IMR-90 (cell line): Measurements from ENCODE around the gene PTPN22. TPM values are rescaled to one million over a fixed set of nuclear protein-coding genes. Genes with fewer than 3 reads are reported as not detected.

Experiments
- ATAC-seq: fragments of 200-7000 bp; cut with Tn5 transposase; 2 replicates; pipeline ENCODE4 v1.9.1; 2020; ENCODE audit warnings: low read depth, mild to moderate bottlenecking, moderate library complexity
- BruUV-seq: library from RNA; stranded (reverse); fragments of 400-500 nt; replicated peaks from 2 replicates; lab custom pipeline; 2021; lab: Mats Ljungman, UMichigan
- CTCF ChIA-PET: fragments of 300-600 bp; formaldehyde crosslinking; extraction: SDS; loops from one replicate; lab custom pipeline; 2021; ENCODE audit warnings: antibody characterized with exemption; lab: Yijun Ruan, JAX
- POLR2A ChIA-PET: fragments of 300-600 bp; sonication (Branson Sonifier 250); formaldehyde crosslinking; loops from one replicate; lab custom pipeline; 2022; ENCODE audit warnings: antibody characterized with exemption; ENCODE audit not compliant: unreplicated experiment; lab: Charles Lee
- DNase-seq: peaks from one replicate; pipeline ENCODE4 v3.0.0; 2013
- H2AFZ ChIP-seq: replicated peaks from 2 replicates; pipeline ENCODE3; 2013; ENCODE audit warnings: low read length, mild to moderate bottlenecking; ENCODE audit not compliant: poor library complexity
- H2AK5ac ChIP-seq: 2 replicates; pipeline ENCODE4 v1.6.1; 2013; ENCODE audit warnings: low read depth, low read length, inconsistent platforms
- H2AK9ac ChIP-seq: replicated peaks from 2 replicates; pipeline ENCODE3; 2013; ENCODE audit warnings: mild to moderate bottlenecking, low read depth, low read length, moderate library complexity; ENCODE audit not compliant: poor library complexity
- H2BK120ac ChIP-seq: 2 replicates; pipeline ENCODE4 v1.6.1; 2013; ENCODE audit warnings: low read depth, low read length, inconsistent platforms
- H2BK15ac ChIP-seq: 3 replicates; pipeline ENCODE4 v1.6.1; 2013; ENCODE audit warnings: low read depth, low read length, inconsistent platforms
- H2BK20ac ChIP-seq: 2 replicates; pipeline ENCODE4 v1.6.1; 2013; ENCODE audit warnings: low read depth, mild to moderate bottlenecking, inconsistent platforms, low read length, moderate library complexity
- H2BK5ac ChIP-seq: 2 replicates; pipeline ENCODE4 v1.6.1; 2013; ENCODE audit warnings: mild to moderate bottlenecking, low read depth, low read length, inconsistent platforms; ENCODE audit not compliant: poor library complexity, severe bottlenecking
- H3K14ac ChIP-seq: replicated peaks from 2 replicates; pipeline ENCODE4 v1.6.1; 2013; ENCODE audit warnings: low read depth, low read length, inconsistent platforms
- H3K18ac ChIP-seq: 2 replicates; pipeline ENCODE4 v1.6.1; 2013; ENCODE audit warnings: low read depth, low read length, control low read depth
- H3K23ac ChIP-seq: 2 replicates; pipeline ENCODE4 v1.6.1; 2013; ENCODE audit warnings: low read depth, low read length, inconsistent platforms
- H3K27ac ChIP-seq: 2 replicates; pipeline ENCODE4 v1.5.1; 2013; ENCODE audit warnings: mild to moderate bottlenecking, control low read depth, low read length; ENCODE audit not compliant: insufficient read depth
- H3K27me3 ChIP-seq: 2 replicates; pipeline ENCODE4 v1.6.1; 2013; ENCODE audit warnings: low read length; ENCODE audit not compliant: control insufficient read depth, insufficient read depth
- H3K36me3 ChIP-seq: 2 replicates; pipeline ENCODE4 v1.6.1; 2013; ENCODE audit warnings: low read length, mixed read lengths; ENCODE audit not compliant: control insufficient read depth, insufficient read depth
- H3K4ac ChIP-seq: 2 replicates; pipeline ENCODE4 v1.6.1; 2013; ENCODE audit warnings: low read depth, low read length, inconsistent platforms
- H3K4me1 ChIP-seq: 2 replicates; pipeline ENCODE4 v1.6.1; 2013; ENCODE audit warnings: low read length, mixed read lengths; ENCODE audit not compliant: control insufficient read depth, insufficient read depth
- H3K4me2 ChIP-seq: 2 replicates; pipeline ENCODE4 v1.6.1; 2013; ENCODE audit warnings: low read depth, mild to moderate bottlenecking, control low read depth, low read length, moderate library complexity
- H3K4me3 ChIP-seq: 2 replicates; pipeline ENCODE4 v1.5.1; 2013; ENCODE audit warnings: low read depth, mild to moderate bottlenecking, control low read depth, low read length, moderate library complexity; ENCODE audit not compliant: insufficient read depth
- H3K56ac ChIP-seq: 2 replicates; pipeline ENCODE4 v1.6.1; 2013; ENCODE audit warnings: low read length, inconsistent platforms; ENCODE audit not compliant: insufficient read depth; ENCODE audit errors: extremely low read depth
- H3K79me1 ChIP-seq, 2 experiments: 2 replicates each; pipeline ENCODE4 v1.6.1; 2013; ENCODE audit warnings: low read length in 2 of 2, inconsistent platforms in 1 of 2, low read depth in 1 of 2
- H3K9ac ChIP-seq: 2 replicates; pipeline ENCODE4 v1.6.1; 2013; ENCODE audit warnings: low read depth, low read length, control low read depth
- H3K9me1 ChIP-seq: 2 replicates; pipeline ENCODE4 v1.6.1; 2013; ENCODE audit warnings: low read length, inconsistent platforms; ENCODE audit not compliant: insufficient read depth
- H3K9me3 ChIP-seq: 2 replicates; pipeline ENCODE4 v1.6.1; 2013; ENCODE audit warnings: low read length; ENCODE audit not compliant: control insufficient read depth, insufficient read depth
- H4K20me1 ChIP-seq: 2 replicates; pipeline ENCODE4 v1.6.1; 2013; ENCODE audit warnings: low read length, inconsistent platforms; ENCODE audit not compliant: insufficient read depth
- H4K5ac ChIP-seq: 2 replicates; pipeline ENCODE4 v1.6.1; 2013; ENCODE audit warnings: mild to moderate bottlenecking, low read depth, low read length, control low read depth
- H4K8ac ChIP-seq, 2 experiments: 2 replicates each; pipeline ENCODE4 v1.6.1; 2013; ENCODE audit warnings: low read depth in 2 of 2, low read length in 2 of 2, control low read depth in 1 of 2, inconsistent platforms in 1 of 2
- H4K91ac ChIP-seq: 2 replicates; pipeline ENCODE4 v1.6.1; 2013; ENCODE audit warnings: low read depth, low read length, inconsistent platforms; ENCODE audit not compliant: insufficient read depth
- BHLHE40 ChIP-seq: fragments of 150-350 bp; IDR thresholded peaks from 2 replicates; pipeline ENCODE4 v1.6.1; 2016; ENCODE audit warnings: mild to moderate bottlenecking, low read depth, low read length
- CEBPB ChIP-seq: IDR thresholded peaks from 2 replicates; pipeline ENCODE4 v1.6.1; 2012; ENCODE audit warnings: low read depth, low read length, improper control_type of control experiment
- CHD1 ChIP-seq: IDR thresholded peaks from 2 replicates; pipeline ENCODE4 v1.6.1; 2012; ENCODE audit warnings: low read depth, low read length, improper control_type of control experiment
- CTCF ChIP-seq: conservative IDR thresholded peaks from 2 replicates; pipeline ENCODE4 v1.5.1; 2012; ENCODE audit warnings: mild to moderate bottlenecking, low read depth, low read length, improper control_type of control experiment
- ELK1 ChIP-seq: fragments of 150-350 bp; IDR thresholded peaks from 2 replicates; pipeline ENCODE4 v1.6.1; 2016; ENCODE audit warnings: low read depth, mild to moderate bottlenecking, low read length, moderate library complexity, borderline replicate concordance
- MAFK ChIP-seq: IDR thresholded peaks from 2 replicates; pipeline ENCODE4 v1.6.1; 2012; ENCODE audit warnings: low read depth, low read length, improper control_type of control experiment
- MAZ ChIP-seq: IDR thresholded peaks from 2 replicates; pipeline ENCODE4 v1.6.1; 2012; ENCODE audit warnings: low read depth, mild to moderate bottlenecking, low read length, improper control_type of control experiment, moderate library complexity, borderline replicate concordance
- MXI1 ChIP-seq: IDR thresholded peaks from 2 replicates; pipeline ENCODE4 v1.6.1; 2012; ENCODE audit warnings: low read depth, mild to moderate bottlenecking, low read length, moderate library complexity, borderline replicate concordance
- NFE2L2 ChIP-seq: fragments of 150-350 bp; IDR thresholded peaks from 2 replicates; pipeline ENCODE4 v1.6.1; 2016; ENCODE audit warnings: low read depth, mild to moderate bottlenecking, low read length
- POLR2A ChIP-seq: IDR thresholded peaks from 2 replicates; pipeline ENCODE4 v1.6.1; 2012; ENCODE audit warnings: mild to moderate bottlenecking, low read depth, low read length
- RAD21 ChIP-seq: IDR thresholded peaks from 2 replicates; pipeline ENCODE4 v1.6.1; 2012; ENCODE audit warnings: low read length, improper control_type of control experiment
- RCOR1 ChIP-seq: IDR thresholded peaks from 2 replicates; pipeline ENCODE4 v1.6.1; 2012; ENCODE audit warnings: mild to moderate bottlenecking, low read length, improper control_type of control experiment; ENCODE audit not compliant: insufficient replicate concordance
- RFX5 ChIP-seq: IDR thresholded peaks from 2 replicates; pipeline ENCODE4 v1.8.0; 2012; ENCODE audit warnings: low read depth, mild to moderate bottlenecking, low read length, moderate library complexity
- SMC3 ChIP-seq: fragments of 150-350 bp; IDR thresholded peaks from 2 replicates; pipeline ENCODE4 v1.6.1; 2016; ENCODE audit warnings: low read depth, mild to moderate bottlenecking, antibody characterized with exemption, low read length, moderate library complexity
- WGBS, 2 experiments: methylation state at CpG; one replicate each; pipeline versions ENCODE4 v1.1.5 to v1.1.7; 2013; ENCODE audit warnings: missing lambda C conversion rate in 2 of 2; ENCODE audit not compliant: insufficient read length in 1 of 2; ENCODE audit errors: extremely low coverage in 2 of 2; 5-methylcytosine and 5-hydroxymethylcytosine counted together
- dilution Hi-C: fragments of 300-500 bp; cut with HindIII; formaldehyde crosslinking; loops from one replicate; pipeline ENCODE4 v1.14.3; 2018; ENCODE audit warnings: low sequenced_read_pairs; ENCODE audit not compliant: unreplicated experiment
- in situ Hi-C: fragments of 300-500 bp; cut with MboI; formaldehyde crosslinking; loops from 3 replicates; pipeline ENCODE4 v1.14.3; 2019; ENCODE audit warnings: low sequenced_read_pairs, inconsistent platforms, mixed read lengths
- intact Hi-C: fragments of 100-400 bp; cut with micrococcal nuclease; formaldehyde crosslinking; loops from 2 replicates; pipeline ENCODE4 v1.10.0; 2022
- polyA plus RNA-seq, 3 experiments: library from polyadenylated mRNA; depleted of rRNA; stranded (reverse); fragments of >200 nt; gene quantifications; 2 replicates each; pipeline ENCODE4 v1.2.3, GENCODE V29; 2012; ENCODE audit warnings: low replicate concordance in 1 of 3
- total RNA-seq: library from RNA; depleted of rRNA; stranded (reverse); fragments of >200 nt; gene quantifications from 2 replicates; pipeline ENCODE4 v1.2.3, GENCODE V29; 2012
- TF ChIP-seq, protein P1 (sequence below): fragments of 150-350 bp; IDR thresholded peaks from 2 replicates; pipeline ENCODE4 v1.6.1; 2017; ENCODE audit warnings: mild to moderate bottlenecking, antibody characterized with exemption, low read length, low read depth

Gene PTPN22
- total and polyA plus RNA-seq, 2 of the 4 experiments (the other 2 are of a cell fraction), result 0.14 to 0.18 TPM

- Histone ChIP-seq H3K36me3 (peaks cover 9% of the 10 kb centered on the region), H3K27me3 (no peaks in the 10 kb centered on the region), H2AFZ (no peak overlapping the region), H3K9me1 (peaks cover 6% of the 10 kb centered on the region), H4K91ac (no peak overlapping the region), H3K4me3 (no peak overlapping the region), H2AK9ac (no peak overlapping the region), H3K9me3 (no peaks in the 10 kb centered on the region), H4K20me1 (no peaks in the 10 kb centered on the region), H2BK20ac (no peak overlapping the region), H4K5ac (no peak overlapping the region), H4K8ac (no peak overlapping the region), H3K18ac (no peak overlapping the region), H3K56ac (no peak overlapping the region), H2BK120ac (no peak overlapping the region), H2BK5ac (no peak overlapping the region), H3K4ac (no peak overlapping the region), H3K4me2 (no peak overlapping the region), H3K9ac (no peak overlapping the region), H2BK15ac (no peak overlapping the region), H3K4me1 (peaks cover 7% of the 10 kb centered on the region), H3K14ac (no peak overlapping the region), H3K27ac (no peak overlapping the region), H2AK5ac (no peak overlapping the region), H3K79me1 (peaks cover 3 to 25% of the 10 kb centered on the region in 2 experiments; a peak in 2 of 4 replicates), H3K23ac (no peak overlapping the region)
- DNase-seq (no peak), ATAC-seq (no peak)
- CTCF ChIA-PET, result no interaction called here
- WGBS, 2 experiments, result no CpG with 5 or more reads among the region's 5 CpGs
- dilution Hi-C loops, result no loop called here
- no TSS peak for BruUV-seq
- intact Hi-C loops, result loop anchor here (2.0 kb wide), 1 partner anchor 15 kb away; the partner anchor contains the start of gene HIPK1
- POLR2A ChIA-PET, result no interaction called here
- in situ Hi-C loops, result loop anchor here (25.0 kb wide), 1 partner anchor 777 kb away; no protein-coding TSS in a partner anchor
- no peak for TF ChIP-seq CTCF
- no peak for TF ChIP-seq RCOR1
- TF ChIP-seq CHD1, result no peak
- TF ChIP-seq BHLHE40, result no peak
- TF ChIP-seq CEBPB, result no peak
- no peak for TF ChIP-seq ELK1
- TF ChIP-seq NFE2L2, result no peak
- TF ChIP-seq, protein P1, sequence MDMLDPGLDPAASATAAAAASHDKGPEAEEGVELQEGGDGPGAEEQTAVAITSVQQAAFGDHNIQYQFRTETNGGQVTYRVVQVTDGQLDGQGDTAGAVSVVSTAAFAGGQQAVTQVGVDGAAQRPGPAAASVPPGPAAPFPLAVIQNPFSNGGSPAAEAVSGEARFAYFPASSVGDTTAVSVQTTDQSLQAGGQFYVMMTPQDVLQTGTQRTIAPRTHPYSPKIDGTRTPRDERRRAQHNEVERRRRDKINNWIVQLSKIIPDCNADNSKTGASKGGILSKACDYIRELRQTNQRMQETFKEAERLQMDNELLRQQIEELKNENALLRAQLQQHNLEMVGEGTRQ, result no peak
- TF ChIP-seq RFX5, result no peak
- TF ChIP-seq RAD21, result no peak
- TF ChIP-seq MXI1, result no peak
- no peak for TF ChIP-seq MAZ
- TF ChIP-seq SMC3, result no peak
- TF ChIP-seq POLR2A, result no peak
- TF ChIP-seq MAFK, result no peak
These were observed 42.6 kb upstream of the PTPN22 start for GRCh38 chr1:113913887-113914664.
